Stimulated activated CD8-positive, alpha-beta memory T cell treated with anti-CD3 and anti-CD28 coated beads, Interleukin-15, amount 100 ng/mL, for 1 hour (primary cell): ENCODE measurements around the gene BABAM2.

Experiments
- DNase-seq: peaks from one replicate; pipeline ENCODE4 v3.0.0-alpha.2; 2020; ENCODE audit warnings: low read depth

The BABAM2 gene

DNA sequence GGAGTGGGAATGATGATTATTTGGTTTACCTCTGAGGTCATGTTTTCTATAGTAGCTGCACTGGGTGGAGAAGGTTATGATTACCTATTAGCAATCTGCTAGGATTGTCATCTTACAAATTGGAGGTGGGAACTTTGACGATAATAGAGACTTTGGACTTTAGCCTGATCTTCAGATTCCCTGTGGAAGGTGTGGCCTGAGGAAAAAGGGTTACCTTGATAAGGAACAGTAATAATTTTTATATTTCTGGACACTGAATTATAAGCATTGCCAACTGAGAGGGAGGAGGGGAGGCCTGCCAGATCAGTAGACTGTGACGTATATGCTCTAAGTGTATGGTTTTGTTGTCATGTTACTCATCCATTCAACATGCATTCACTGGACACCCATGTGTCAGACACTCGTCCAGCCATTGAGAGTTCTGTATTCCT is 318.7 kb downstream of the BABAM2 start:
- DNase-seq: no peak

DNA sequence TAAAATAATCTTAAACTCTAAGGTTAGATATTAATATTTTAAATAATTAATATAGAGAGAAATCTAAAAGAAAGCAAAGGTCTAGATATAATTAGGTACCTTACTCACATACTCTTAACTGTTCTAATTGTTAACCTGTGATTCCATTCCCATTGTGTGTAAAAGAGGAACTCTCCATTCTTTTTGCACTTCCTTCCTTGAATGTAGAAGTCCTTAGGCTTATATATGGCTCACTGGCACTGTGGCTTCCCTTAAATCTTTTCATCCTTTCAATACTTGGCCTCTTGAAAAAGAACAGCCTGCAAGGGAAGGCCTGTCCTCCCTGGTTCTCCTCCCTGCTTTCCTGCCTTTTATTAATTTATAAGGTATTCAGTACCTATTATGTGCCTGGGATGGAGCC is 319.3 kb downstream of the BABAM2 start:
- DNase-seq: no peak

DNA sequence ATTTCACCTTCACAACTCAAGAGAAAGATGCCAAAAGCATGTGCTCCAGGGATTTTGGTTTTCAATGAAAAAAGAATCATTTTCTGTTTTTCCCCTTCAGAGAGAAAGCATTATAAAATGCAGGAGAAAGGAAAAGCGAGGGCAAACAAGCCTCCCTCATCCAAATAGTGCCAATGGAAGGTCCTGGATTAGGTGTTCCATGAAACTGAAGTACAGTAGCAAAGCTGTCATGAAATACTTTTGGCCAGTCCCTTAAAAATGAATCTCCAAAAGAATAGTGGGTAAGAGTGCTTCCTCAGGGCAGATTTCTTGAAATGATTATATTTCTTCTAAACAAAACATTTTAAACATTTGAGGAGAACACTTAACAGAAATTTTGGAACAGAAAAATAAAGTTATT is 320.0 kb downstream of the BABAM2 start:
- DNase-seq: no peak

DNA sequence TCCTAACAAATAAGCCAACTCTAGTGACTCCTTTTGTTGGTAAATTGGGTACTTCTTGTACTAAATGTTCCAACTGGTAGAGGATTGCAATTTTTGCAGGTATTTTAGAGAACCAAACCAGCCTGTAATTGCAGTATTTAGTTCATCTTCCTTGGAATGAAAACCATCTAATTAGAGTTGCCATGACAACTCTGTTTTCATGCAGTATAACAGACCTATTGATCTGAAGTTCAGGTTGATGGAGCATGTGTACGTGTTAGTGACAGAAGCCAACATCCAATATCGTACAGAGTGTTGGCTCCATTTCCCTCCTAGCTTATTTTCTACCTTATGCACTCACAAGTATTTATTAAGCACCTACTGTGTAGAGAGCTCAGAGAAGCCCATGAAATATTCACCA is 325.8 kb downstream of the BABAM2 start:
- DNase-seq: no peak

DNA sequence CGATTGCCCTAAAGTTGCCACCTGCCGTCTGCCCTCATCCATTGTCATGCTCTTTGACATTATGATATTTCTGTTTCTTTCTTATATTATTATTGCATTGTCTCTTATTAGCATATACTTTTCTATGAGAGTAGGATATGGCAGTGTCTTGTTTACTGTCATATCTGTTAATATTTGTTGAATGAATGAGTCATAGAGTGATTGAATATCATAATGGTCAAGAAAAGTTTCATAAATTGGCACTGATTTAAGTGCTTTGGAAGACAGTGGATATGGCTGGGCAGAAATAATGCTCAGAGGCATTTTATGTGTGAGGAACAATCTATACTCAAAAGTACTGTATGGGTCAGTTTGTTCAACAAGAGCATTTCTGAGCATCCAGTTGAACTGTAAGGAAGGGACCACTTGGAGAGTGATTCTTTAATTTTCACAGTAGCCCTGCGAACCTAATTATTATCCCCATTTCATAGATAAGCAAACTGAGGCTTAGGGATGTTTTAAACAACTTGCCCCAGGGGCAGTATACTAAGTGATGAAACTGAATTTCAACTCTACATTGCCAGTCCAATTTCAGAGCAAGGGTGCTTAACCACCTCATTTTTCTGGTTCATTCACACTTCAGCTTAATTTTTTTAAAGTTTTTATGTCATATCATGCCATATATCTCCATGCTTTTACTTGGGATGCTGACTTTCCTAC is 326.7 kb downstream of the BABAM2 start:
- DNase-seq: no peak

- DNase-seq: no peak
Observed at GRCh38 chr2:28219138-28219537, 328.6 kb downstream of the BABAM2 start.

GRCh38 chr2:28219758-28220368 is 329.3 kb downstream of the BABAM2 start:
- DNase-seq: no peak

GRCh38 chr2:28224648-28225472 is 334.3 kb downstream of the BABAM2 start:
- DNase-seq: no peak

DNA sequence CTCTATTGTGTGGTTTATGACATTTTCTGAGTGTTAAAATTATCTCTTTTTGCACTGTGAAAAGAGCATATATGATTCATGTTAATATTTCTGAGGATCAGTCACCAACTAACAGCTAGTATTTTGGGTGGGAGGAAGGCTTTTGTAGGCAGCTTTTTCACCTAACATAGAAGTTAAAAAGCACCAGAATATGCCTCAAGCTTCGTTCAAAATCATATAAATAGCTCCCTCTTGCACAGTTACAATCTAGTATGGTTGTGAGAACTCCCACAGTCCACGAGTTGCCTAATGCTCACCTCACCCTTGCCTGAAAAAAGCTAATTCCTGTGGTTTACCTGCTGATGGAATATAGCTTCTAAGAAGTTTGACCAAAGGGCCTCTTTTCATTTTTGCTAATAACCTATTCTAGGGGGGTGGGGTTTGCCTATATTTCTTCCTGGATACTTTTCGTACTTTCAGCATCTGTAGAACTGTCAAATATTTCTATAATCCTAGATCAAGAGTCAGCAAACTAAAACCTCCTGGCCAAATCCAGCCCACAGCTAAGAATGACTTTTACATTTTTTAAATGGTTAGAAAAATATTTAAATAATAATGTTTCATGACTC is 335.0 kb downstream of the BABAM2 start:
- DNase-seq: no peak

DNA sequence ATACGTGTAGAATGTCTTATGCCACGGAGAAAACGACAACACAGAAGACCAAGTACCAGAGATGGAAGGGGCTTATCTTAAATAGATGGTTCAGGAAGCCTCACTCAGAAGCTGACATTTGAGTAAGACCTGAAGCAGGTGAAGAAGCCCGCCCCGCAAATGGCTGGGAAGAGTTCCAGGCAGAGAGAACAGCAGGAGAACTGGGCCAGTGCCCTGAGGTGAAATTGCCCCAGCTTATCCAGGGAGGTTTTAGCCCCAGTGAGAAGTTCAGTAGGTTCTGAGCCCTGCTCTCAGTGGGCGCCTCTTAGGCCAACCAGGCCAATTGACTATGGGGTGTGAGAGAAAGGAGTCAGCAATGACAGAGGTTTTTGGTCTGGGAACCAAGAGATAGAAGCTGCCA is 336.0 kb downstream of the BABAM2 start:
- no peak for DNase-seq

GRCh38 chr2:28227498-28227897 is 337.0 kb downstream of the BABAM2 start:
- DNase-seq: no peak

DNA sequence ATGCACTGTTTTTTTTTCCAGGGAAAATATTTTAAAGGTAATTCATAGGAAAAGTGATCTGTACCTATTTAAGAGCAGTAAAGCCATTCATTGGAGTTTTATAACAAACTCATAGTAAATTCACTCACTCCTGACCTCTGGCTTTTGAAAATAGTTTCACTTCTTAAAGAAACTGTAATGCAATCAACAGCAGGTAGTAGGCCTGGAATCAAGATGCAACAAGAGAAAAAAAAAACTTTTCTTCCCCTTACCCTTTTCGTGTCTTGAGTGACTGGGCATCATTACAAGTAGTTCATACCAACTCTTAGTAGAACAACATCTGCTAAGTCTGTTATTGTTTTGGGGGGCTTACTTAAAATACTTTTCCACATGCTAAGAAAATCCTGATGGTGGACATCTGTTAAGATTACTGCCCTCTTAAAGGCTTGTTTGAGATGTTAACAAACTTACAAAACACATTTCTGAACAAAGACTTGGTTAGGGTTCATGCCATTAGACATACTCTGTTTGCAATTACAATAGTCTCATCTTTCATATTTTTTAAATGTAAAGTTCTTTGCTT is 338.0 kb downstream of the BABAM2 start:
- DNase-seq: no peak

DNA sequence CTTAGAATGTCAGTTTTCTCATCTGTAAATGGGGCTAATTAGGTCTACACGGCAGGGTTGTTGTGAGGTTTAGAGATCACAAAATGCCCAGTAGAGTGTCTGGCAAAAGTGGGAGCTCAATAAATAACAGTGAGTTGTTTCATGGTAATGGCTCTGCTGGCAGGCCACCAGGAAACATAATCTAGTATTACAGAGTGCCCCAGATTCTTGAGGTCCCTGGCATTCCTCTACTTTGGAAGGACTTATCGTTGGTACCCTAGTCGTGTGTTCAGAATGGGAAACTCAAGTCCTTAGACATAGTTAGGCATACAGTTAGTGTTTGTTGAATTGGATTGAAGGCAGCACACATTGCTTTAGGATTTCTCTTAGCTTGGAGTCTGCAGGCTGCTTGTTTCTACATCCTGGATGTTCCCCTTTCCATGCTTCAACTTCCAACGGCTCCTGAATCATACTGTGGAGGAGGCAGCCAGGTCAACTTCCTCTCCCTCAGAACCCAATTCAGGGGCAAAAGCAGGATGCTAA is 340.6 kb downstream of the BABAM2 start:
- no peak for DNase-seq

GRCh38 chr2:28232295-28232694 is 341.8 kb downstream of the BABAM2 start:
- no peak for DNase-seq

DNA sequence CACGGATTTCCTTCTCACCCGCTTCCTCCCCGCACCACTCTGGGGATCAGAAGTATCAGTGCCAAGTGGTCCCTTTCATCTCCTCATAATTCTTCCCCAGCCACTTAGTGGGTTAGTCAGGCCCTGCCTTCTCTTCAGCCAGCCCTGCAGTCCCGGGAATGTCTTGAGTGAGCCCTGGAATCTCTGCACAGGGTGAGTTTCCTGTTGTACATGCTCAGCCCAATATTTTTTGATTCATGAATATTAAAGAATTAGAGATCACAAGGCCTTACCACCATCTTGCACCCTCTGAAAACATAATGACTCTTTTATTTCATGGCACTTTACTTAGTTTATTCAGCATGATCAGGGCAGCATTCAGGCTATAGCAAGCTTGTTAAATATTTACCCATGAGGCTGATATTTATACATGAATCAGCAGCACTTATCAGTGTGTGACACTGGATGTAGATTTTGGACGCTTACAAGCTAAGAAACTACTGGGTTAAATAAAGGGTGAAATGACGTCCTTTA is 342.7 kb downstream of the BABAM2 start:
- no peak for DNase-seq

DNA sequence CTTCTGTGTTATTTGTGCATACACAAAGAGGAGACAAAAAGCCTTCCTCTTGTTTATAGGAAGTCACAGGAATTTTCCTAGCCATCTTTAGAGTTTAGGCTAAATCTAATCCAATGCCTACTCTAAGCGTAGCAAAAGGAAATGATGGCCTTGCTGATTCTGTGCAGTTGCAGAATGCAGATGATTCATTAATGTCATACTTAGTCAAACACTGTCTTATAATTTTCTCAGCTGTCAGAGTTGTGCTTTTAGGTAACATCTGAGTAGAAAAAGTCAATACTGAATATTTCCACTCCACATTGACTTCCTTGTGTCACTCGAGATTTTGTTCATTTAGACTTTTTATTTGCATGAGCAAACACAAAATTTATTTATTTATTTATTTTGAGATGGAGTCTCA is 344.3 kb downstream of the BABAM2 start:
- no peak for DNase-seq

DNA sequence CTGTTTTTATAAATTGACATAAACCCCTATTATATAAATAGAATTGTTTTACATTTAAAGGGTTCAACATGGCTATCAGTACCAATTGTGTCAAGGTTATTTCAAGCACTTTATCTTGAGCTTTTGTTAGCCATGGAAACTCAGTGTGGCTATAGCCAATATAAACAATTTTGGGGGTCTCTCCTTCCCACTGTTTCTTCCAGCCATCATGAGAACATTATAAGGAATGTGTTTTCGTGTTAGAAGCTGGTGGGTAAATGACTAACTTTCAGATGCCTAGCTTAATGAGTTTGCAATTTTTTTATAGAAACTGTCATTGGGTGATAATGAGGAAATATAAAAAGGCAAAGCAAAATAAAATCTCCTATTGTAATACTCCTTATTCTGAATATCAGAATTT is 348.7 kb downstream of the BABAM2 start:
- DNase-seq: no peak

- no peak for DNase-seq
Observed at GRCh38 chr2:28240937-28241336, 350.4 kb downstream of the BABAM2 start.

- DNase-seq: no peak
Observed at GRCh38 chr2:28247290-28247689, 356.8 kb downstream of the BABAM2 start.

DNA sequence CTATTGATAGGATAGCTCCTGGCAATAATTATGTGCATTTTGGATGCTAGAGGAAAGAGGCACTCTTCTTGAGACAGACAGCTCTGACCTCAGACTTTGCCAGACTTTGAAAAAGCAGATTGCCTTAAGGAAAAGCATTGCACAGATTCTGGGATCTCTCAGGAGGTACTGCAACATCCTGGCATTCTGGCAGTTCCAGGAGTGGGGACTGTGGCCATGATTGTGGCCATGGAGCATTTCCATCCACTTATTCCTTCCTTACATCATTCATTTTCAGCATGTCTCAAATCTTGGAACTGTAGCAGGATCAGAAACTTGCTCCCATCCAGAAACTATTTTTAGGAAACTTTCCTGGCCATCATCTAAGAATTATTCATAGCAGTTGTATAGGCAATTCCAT is 357.2 kb downstream of the BABAM2 start:
- DNase-seq: no peak

DNA sequence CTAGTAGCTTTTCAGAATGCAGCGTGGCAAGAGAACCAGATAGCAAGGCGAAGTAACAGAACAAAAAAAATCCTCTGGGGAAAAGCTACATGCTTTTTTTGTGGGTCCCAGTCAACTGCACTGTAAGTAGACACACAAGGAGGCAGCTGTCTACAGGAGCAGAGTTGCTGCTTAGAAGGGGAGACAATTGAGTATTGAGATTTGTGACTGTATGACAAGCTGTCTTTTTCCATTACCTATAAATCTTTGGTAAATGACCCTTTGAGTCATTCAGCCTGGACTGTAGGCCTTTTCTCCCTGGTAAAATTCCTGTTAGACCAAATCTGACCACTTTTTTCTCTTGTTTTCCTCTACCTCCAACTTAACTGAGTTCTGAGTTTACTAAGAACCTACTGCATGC is 358.0 kb downstream of the BABAM2 start:
- DNase-seq: no peak

GRCh38 chr2:28250006-28250405 is 359.5 kb downstream of the BABAM2 start:
- DNase-seq: no peak
